Liver (tissue), 3 donors: ENCODE results near the gene GDPD5.

Experiments used
- ATF3 ChIP-seq: IDR thresholded peaks from 2 replicates; pipeline ENCODE4 v1.6.1; 2016; ENCODE audit warnings: antibody characterized with exemption
- CTCF ChIP-seq: fragments of 150-350 bp; IDR thresholded peaks from 2 replicates; pipeline ENCODE4 v1.5.1; 2017; ENCODE audit warnings: improper control_type of control experiment, low read depth, low read length; ENCODE audit not compliant: missing input control
- FOXA1 ChIP-seq: IDR thresholded peaks from 2 replicates; pipeline ENCODE4 v1.6.1; 2016; ENCODE audit warnings: antibody characterized with exemption
- FOXA2 ChIP-seq: IDR thresholded peaks from 2 replicates; pipeline ENCODE4 v1.6.1; 2016; ENCODE audit warnings: antibody characterized with exemption
- GABPA ChIP-seq, 2 donors: IDR thresholded peaks in 1 of 2; conservative IDR thresholded peaks in 1 of 2; 2 replicates each; pipeline ENCODE4 v1.6.1; 2016; ENCODE audit warnings: antibody characterized with exemption in 2 of 2, mild to moderate bottlenecking in 1 of 2, moderate library complexity in 1 of 2
- JUND ChIP-seq, 2 donors: IDR thresholded peaks; 2 replicates each; pipeline ENCODE4 v1.6.1; 2016; ENCODE audit warnings: antibody characterized with exemption in 2 of 2
- RAD21 ChIP-seq, 2 donors: IDR thresholded peaks; 2 replicates each; pipeline ENCODE4 v1.6.1; 2016; ENCODE audit warnings: antibody characterized with exemption in 2 of 2, mild to moderate bottlenecking in 2 of 2
- donor health status: healthy.
- donor health status: healthy.

GRCh38 chr11:75553889-75554257 is 28.1 kb upstream of the GDPD5 start:
- no peak for TF ChIP-seq ATF3
- TF ChIP-seq CTCF = no peak
- no peak for TF ChIP-seq FOXA1
- no peak for TF ChIP-seq GABPA (IDR thresholded peaks at IDR 0.05 in 1 of 2, conservative IDR thresholded peaks at IDR 0.05 in 1 of 2)
- no peak for TF ChIP-seq FOXA2
- no peak for TF ChIP-seq RAD21 (IDR thresholded peaks at IDR 0.05)
- TF ChIP-seq JUND (IDR thresholded peaks at IDR 0.05) = no peak
